ENCODE measurements around the gene HELB.

GRCh38 chr12:66359300-66359699 lies 57.0 kb downstream of the HELB start:
- no peak for TF ChIP-seq POLR2AphosphoS5 (IDR thresholded peaks at IDR 0.05)
- no peak for TF ChIP-seq CTCF (IDR thresholded peaks at IDR 0.05; ENCODE audit: poor library complexity, severe bottlenecking)
- no peak for TF ChIP-seq MXI1 (conservative IDR thresholded peaks at IDR 0.05; ENCODE audit: poor library complexity, severe bottlenecking)
- TF ChIP-seq EP300 (conservative IDR thresholded peaks at IDR 0.05; ENCODE audit: poor library complexity, severe bottlenecking): no peak
- TF ChIP-seq RAD21 (conservative IDR thresholded peaks at IDR 0.05): no peak
- no peak for TF ChIP-seq TAF1 (IDR thresholded peaks at IDR 0.05; ENCODE audit: low read depth)
- TF ChIP-seq SMC3 (conservative IDR thresholded peaks at IDR 0.05; ENCODE audit: poor library complexity): no peak
- TF ChIP-seq, protein P1, sequence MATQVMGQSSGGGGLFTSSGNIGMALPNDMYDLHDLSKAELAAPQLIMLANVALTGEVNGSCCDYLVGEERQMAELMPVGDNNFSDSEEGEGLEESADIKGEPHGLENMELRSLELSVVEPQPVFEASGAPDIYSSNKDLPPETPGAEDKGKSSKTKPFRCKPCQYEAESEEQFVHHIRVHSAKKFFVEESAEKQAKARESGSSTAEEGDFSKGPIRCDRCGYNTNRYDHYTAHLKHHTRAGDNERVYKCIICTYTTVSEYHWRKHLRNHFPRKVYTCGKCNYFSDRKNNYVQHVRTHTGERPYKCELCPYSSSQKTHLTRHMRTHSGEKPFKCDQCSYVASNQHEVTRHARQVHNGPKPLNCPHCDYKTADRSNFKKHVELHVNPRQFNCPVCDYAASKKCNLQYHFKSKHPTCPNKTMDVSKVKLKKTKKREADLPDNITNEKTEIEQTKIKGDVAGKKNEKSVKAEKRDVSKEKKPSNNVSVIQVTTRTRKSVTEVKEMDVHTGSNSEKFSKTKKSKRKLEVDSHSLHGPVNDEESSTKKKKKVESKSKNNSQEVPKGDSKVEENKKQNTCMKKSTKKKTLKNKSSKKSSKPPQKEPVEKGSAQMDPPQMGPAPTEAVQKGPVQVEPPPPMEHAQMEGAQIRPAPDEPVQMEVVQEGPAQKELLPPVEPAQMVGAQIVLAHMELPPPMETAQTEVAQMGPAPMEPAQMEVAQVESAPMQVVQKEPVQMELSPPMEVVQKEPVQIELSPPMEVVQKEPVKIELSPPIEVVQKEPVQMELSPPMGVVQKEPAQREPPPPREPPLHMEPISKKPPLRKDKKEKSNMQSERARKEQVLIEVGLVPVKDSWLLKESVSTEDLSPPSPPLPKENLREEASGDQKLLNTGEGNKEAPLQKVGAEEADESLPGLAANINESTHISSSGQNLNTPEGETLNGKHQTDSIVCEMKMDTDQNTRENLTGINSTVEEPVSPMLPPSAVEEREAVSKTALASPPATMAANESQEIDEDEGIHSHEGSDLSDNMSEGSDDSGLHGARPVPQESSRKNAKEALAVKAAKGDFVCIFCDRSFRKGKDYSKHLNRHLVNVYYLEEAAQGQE (IDR thresholded peaks at IDR 0.05; ENCODE audit: borderline replicate concordance): no peak
